Breast epithelium (tissue), 3 donors: ENCODE measurements around the gene GPAT3.

ENCODE experiments used
- CTCF ChIP-seq, 3 donors: fragments of 450-650 bp; IDR thresholded peaks; one replicate each; pipeline ENCODE4 v1.5.1; 2016 to 2017; ENCODE audit warnings: antibody characterized with exemption in 3 of 3, mild to moderate bottlenecking in 3 of 3, moderate library complexity in 3 of 3
- POLR2AphosphoS5 ChIP-seq, 3 donors: sonication (generic); formaldehyde crosslinking; IDR thresholded peaks; one replicate each; pipeline ENCODE4 v1.6.1; 2017; ENCODE audit warnings: antibody characterized with exemption in 3 of 3

GRCh38 chr4:83503974-83504373, 31.9 kb upstream of the GPAT3 start:
- no peak for TF ChIP-seq POLR2AphosphoS5 (IDR thresholded peaks at IDR 0.05)
- TF ChIP-seq CTCF (IDR thresholded peaks at IDR 0.05), result no peak
